ENCODE results near the gene ECI2. TPM values are rescaled to one million over a fixed set of nuclear protein-coding genes. Genes with fewer than 3 reads are reported as not detected.

The ECI2 gene
- total RNA-seq, 1 experiment from 2014 or later: 61.4 TPM

GRCh38 chr6:4138186-4138585, 2.8 kb upstream of the ECI2 start:
- TF ChIP-seq FOXP4 (CRISPR knock-in tag; IDR thresholded peaks at IDR 0.05) (no peak), ZNF121 (CRISPR knock-in tag; IDR thresholded peaks at IDR 0.05) (no peak), EMX1 (CRISPR knock-in tag; IDR thresholded peaks at IDR 0.05) (no peak), FOXP1 (CRISPR knock-in tag; IDR thresholded peaks at IDR 0.05; ENCODE audit: borderline replicate concordance) (no peak), ZSCAN18 (CRISPR knock-in tag; IDR thresholded peaks at IDR 0.05) (no peak), RELA (CRISPR knock-in tag; IDR thresholded peaks at IDR 0.05; ENCODE audit: borderline replicate concordance) (no peak), ZNF138 (CRISPR knock-in tag; conservative IDR thresholded peaks at IDR 0.05) (no peak), GTF2I (CRISPR knock-in tag; conservative IDR thresholded peaks at IDR 0.05) (no peak), SMAD4 (CRISPR knock-in tag; IDR thresholded peaks at IDR 0.05) (no peak), GRHL2 (CRISPR knock-in tag; IDR thresholded peaks at IDR 0.05; ENCODE audit: insufficient replicate concordance, severe bottlenecking) (no peak)
- TF ChIP-seq, protein P1, sequence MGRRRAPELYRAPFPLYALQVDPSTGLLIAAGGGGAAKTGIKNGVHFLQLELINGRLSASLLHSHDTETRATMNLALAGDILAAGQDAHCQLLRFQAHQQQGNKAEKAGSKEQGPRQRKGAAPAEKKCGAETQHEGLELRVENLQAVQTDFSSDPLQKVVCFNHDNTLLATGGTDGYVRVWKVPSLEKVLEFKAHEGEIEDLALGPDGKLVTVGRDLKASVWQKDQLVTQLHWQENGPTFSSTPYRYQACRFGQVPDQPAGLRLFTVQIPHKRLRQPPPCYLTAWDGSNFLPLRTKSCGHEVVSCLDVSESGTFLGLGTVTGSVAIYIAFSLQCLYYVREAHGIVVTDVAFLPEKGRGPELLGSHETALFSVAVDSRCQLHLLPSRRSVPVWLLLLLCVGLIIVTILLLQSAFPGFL (CRISPR knock-in tag; IDR thresholded peaks at IDR 0.05; ENCODE audit: borderline replicate concordance): no peak
- CTCF ChIA-PET: no interaction called here
- H3K4me3 Mint-ChIP-seq: no peak overlapping the region

DNA sequence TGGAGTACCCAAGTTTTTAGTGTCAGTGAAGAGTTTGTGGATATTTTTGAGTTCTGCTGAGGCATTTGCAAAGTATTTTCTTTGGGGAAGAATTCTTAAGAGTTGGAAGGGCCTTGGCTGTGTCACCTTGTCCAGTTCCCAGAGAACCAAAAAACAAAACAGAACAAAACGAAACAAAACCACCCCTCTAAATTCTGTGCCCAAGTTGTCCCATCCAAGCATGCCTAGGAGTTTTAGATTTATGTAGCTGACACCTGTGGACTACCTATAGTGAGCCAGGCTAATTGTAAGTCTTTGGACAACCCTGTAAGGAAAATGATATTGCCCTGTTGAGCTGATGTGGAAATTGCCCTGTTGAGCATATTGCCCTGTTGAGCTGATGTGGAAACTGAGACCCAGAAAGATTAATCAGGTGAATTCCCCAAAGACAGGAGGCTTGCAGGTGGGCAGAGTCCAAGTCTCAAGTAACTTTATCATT, 1.0 kb upstream of the ECI2 start:
- DNase-seq (ENCODE audit: low spot score) (no peak), ATAC-seq (no peak)
- no peaks in the 10 kb centered on the region for H3K27me3 Mint-ChIP-seq (ENCODE audit: low read depth)
- peaks cover 18% of the 10 kb centered on the region for H3K9me3 Mint-ChIP-seq
- H3K4me1 Mint-ChIP-seq: peaks cover 28% of the 10 kb centered on the region
- POLR2A ChIA-PET: interaction anchor here (1.6 to 3.7 kb wide), 2 partner anchors 79 to 115 kb away, joined by 4 to 18 read pairs; a partner anchor contains a TSS
- CTCF ChIA-PET: interaction anchor here (1.0 to 1.9 kb wide), 7 partner anchors 17 to 821 kb away, joined by 3 to 14 read pairs (median 5); partner anchors contain the start of gene FAM50B
- peak overlapping the region; percentile 84 for H3K27ac Mint-ChIP-seq
- H3K4me3 Mint-ChIP-seq: peak overlapping the region; percentile 69
- H3K36me3 Mint-ChIP-seq: peaks cover 21% of the 10 kb centered on the region
- TF ChIP-seq IRF2 (CRISPR knock-in tag; IDR thresholded peaks at IDR 0.05; ENCODE audit: borderline replicate concordance, low read depth) (no peak), NR2C2 (CRISPR knock-in tag; IDR thresholded peaks at IDR 0.05) (no peak), AFF4 (CRISPR knock-in tag; IDR thresholded peaks at IDR 0.05; ENCODE audit: borderline replicate concordance) (no peak), CREM (CRISPR knock-in tag; IDR thresholded peaks at IDR 0.05) (no peak), FOXJ3 (CRISPR knock-in tag; IDR thresholded peaks at IDR 0.05; ENCODE audit: borderline replicate concordance) (no peak), ZNF232 (CRISPR knock-in tag; IDR thresholded peaks at IDR 0.05) (no peak), E2F5 (CRISPR knock-in tag; IDR thresholded peaks at IDR 0.05) (no peak), ZNF425 (CRISPR knock-in tag; conservative IDR thresholded peaks at IDR 0.05) (no peak), ZNF263 (CRISPR knock-in tag; IDR thresholded peaks at IDR 0.05; ENCODE audit: low read depth) (no peak), ETV6 (CRISPR knock-in tag; IDR thresholded peaks at IDR 0.05) (no peak), ELF4 (CRISPR knock-in tag; IDR thresholded peaks at IDR 0.05; ENCODE audit: low read depth) (no peak), MYBL2 (CRISPR knock-in tag; IDR thresholded peaks at IDR 0.05) (no peak)
- TF ChIP-seq, protein P2, sequence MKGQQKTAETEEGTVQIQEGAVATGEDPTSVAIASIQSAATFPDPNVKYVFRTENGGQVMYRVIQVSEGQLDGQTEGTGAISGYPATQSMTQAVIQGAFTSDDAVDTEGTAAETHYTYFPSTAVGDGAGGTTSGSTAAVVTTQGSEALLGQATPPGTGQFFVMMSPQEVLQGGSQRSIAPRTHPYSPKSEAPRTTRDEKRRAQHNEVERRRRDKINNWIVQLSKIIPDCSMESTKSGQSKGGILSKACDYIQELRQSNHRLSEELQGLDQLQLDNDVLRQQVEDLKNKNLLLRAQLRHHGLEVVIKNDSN (CRISPR knock-in tag; IDR thresholded peaks at IDR 0.05): no peak

More at GRCh38 chr6:4138186-4138585, 2.8 kb upstream of the ECI2 start:
- H3K27ac Mint-ChIP-seq: no peak overlapping the region
- no peaks in the 10 kb centered on the region; the same call in 1 of the 2 replicates for H3K27me3 Mint-ChIP-seq (ENCODE audit: low read depth)
- ATAC-seq (no peak), DNase-seq (ENCODE audit: low spot score) (no peak)
- peaks cover 25% of the 10 kb centered on the region for H3K4me1 Mint-ChIP-seq
- peaks cover 9% of the 10 kb centered on the region for H3K9me3 Mint-ChIP-seq
- peaks cover 4% of the 10 kb centered on the region for H3K36me3 Mint-ChIP-seq
- POLR2A ChIA-PET: no interaction called here
